Panc1 (cell line): ENCODE results near the gene MSMP. TPM values are rescaled to one million over a fixed set of nuclear protein-coding genes. Genes with fewer than 3 reads are reported as not detected.

ENCODE experiments used
- ATAC-seq: fragments of 200-7000 bp; cut with Tn5 transposase; 2 replicates; pipeline ENCODE4 v1.9.1; 2020; ENCODE audit warnings: mild to moderate bottlenecking, moderate library complexity
- BruUV-seq: library from RNA; stranded (reverse); fragments of 400-500 nt; replicated peaks from 2 replicates; lab custom pipeline; 2021; lab: Mats Ljungman, UMichigan
- CTCF ChIA-PET: fragments of 300-600 bp; sonication (Branson Sonifier 250); formaldehyde crosslinking; loops from one replicate; lab custom pipeline; 2022; ENCODE audit warnings: antibody characterized with exemption; lab: Charles Lee
- POLR2A ChIA-PET: fragments of 300-600 bp; sonication (Branson Sonifier 250); formaldehyde crosslinking; loops from one replicate; lab custom pipeline; 2022; ENCODE audit warnings: antibody characterized with exemption; lab: Charles Lee
- DNase-seq: peaks from one replicate; pipeline ENCODE4 v3.0.0-alpha.2; 2010; ENCODE audit warnings: low read depth, low spot score
- H3K27ac ChIP-seq: 2 replicates; pipeline ENCODE4 v1.5.1; 2011; ENCODE audit warnings: mild to moderate bottlenecking, low read length, inconsistent platforms
- H3K27me3 ChIP-seq: fragments of 200-500 bp; sonication (Bioruptor generic); 2 replicates; pipeline ENCODE4 v1.6.0; 2014; ENCODE audit warnings: low read length, inconsistent platforms; ENCODE audit not compliant: control insufficient read depth, insufficient read depth
- H3K36me3 ChIP-seq: fragments of 200-500 bp; sonication (Bioruptor generic); 2 replicates; pipeline ENCODE4 v1.5.1; 2014; ENCODE audit warnings: inconsistent platforms, mild to moderate bottlenecking, low read length, moderate library complexity; ENCODE audit not compliant: control insufficient read depth, insufficient read depth
- H3K4me1 ChIP-seq: 2 replicates; pipeline ENCODE4 v1.5.1; 2011; ENCODE audit warnings: inconsistent platforms, mild to moderate bottlenecking, low read length, moderate library complexity; ENCODE audit not compliant: control insufficient read depth, insufficient read depth
- H3K4me3 ChIP-seq, 2 experiments: 2 replicates each; pipeline ENCODE4 v1.5.1; 2011 to 2012; ENCODE audit warnings: low read depth in 2 of 2, low read length in 2 of 2, mild to moderate bottlenecking in 2 of 2, inconsistent platforms in 1 of 2, moderate library complexity in 1 of 2
- H3K9me3 ChIP-seq: fragments of 200-500 bp; sonication (Bioruptor generic); 2 replicates; pipeline ENCODE4 v1.5.1; 2014; ENCODE audit warnings: low read depth, mild to moderate bottlenecking, inconsistent platforms, low read length, moderate library complexity; ENCODE audit not compliant: control insufficient read depth, insufficient read depth
- CTCF ChIP-seq: fragments of 450-650 bp; IDR thresholded peaks from 2 replicates; pipeline ENCODE4 v1.5.1; 2017; ENCODE audit warnings: mild to moderate bottlenecking
- POLR2AphosphoS5 ChIP-seq: IDR thresholded peaks from 2 replicates; pipeline ENCODE4 v1.6.1; 2012; ENCODE audit warnings: mild to moderate bottlenecking, low read depth, low read length, moderate library complexity
- REST ChIP-seq, 2 experiments: IDR thresholded peaks; 2 replicates each; pipeline ENCODE4 v1.6.1; 2011 to 2012; ENCODE audit warnings: low read depth in 2 of 2, control low read depth in 1 of 2, low read length in 1 of 2, mild to moderate bottlenecking in 1 of 2, moderate library complexity in 1 of 2; ENCODE audit not compliant: insufficient read depth in 1 of 2
- SIN3A ChIP-seq: IDR thresholded peaks from 2 replicates; pipeline ENCODE4 v1.6.1; 2012; ENCODE audit warnings: low read depth, mild to moderate bottlenecking, low read length, moderate library complexity, borderline replicate concordance; ENCODE audit not compliant: insufficient read depth
- TCF7L2 ChIP-seq: IDR thresholded peaks from 2 replicates; pipeline ENCODE4 v1.6.1; 2011; ENCODE audit warnings: mild to moderate bottlenecking, low read depth, low read length, inconsistent platforms
- in situ Hi-C: cut with HindIII; loops from 2 replicates; pipeline ENCODE4 v1.10.0; 2016; ENCODE audit warnings: low sequenced_read_pairs, low pct_unique_long_range_greater_than_20kb
- intact Hi-C: fragments of 100-400 bp; cut with micrococcal nuclease; formaldehyde crosslinking; loops from one replicate; pipeline ENCODE4 v1.10.0; 2022; ENCODE audit not compliant: unreplicated experiment
- total RNA-seq: library from RNA; stranded (reverse); gene quantifications from one replicate; pipeline ENCODE4 v1.2.1, GENCODE V29; 2021; ENCODE audit not compliant: unreplicated experiment

MSMP gene
- total RNA-seq, 1 experiment from 2014 or later, result 1.4 TPM

- Histone ChIP-seq H3K27me3 (no peaks in the 10 kb centered on the region), H3K4me1 (no peaks in the 10 kb centered on the region), H3K4me3 (no peak overlapping the region), H3K9me3 (no peaks in the 10 kb centered on the region), H3K27ac (no peak overlapping the region), H3K36me3 (no peaks in the 10 kb centered on the region)
- intact Hi-C loops, result no loop called here
- DNase-seq (no peak), ATAC-seq (no peak)
- ChIA-PET POLR2A (no interaction called here), CTCF (interaction anchor here (0.6 to 1.6 kb wide), 9 partner anchors 11 to 142 kb away, joined by 3 to 18 read pairs (median 6); partner anchors contain the start of gene SPAG8)
- no peak for TF ChIP-seq POLR2AphosphoS5
- no peak for TF ChIP-seq REST (IDR thresholded peaks at IDR 0.05; ENCODE audit: insufficient read depth in 1 of 2, low read depth in 2 of 2, low read length in 1 of 2)
- no peak for TF ChIP-seq TCF7L2
- no peak for TF ChIP-seq SIN3A
- TF ChIP-seq CTCF, result no peak
- in situ Hi-C loops, result no loop called here
- no TSS peak for BruUV-seq
These were observed 35.5 kb upstream of the MSMP start for GRCh38 chr9:35789541-35789940.

- Histone ChIP-seq H3K27me3 (no peaks in the 10 kb centered on the region), H3K27ac (no peak overlapping the region), H3K9me3 (no peaks in the 10 kb centered on the region), H3K4me1 (no peaks in the 10 kb centered on the region), H3K4me3 (no peak overlapping the region), H3K36me3 (no peaks in the 10 kb centered on the region)
- CTCF ChIA-PET, result no interaction called here
- ATAC-seq, result no peak
- BruUV-seq, result no TSS peak
- POLR2A ChIA-PET, result no interaction called here
- intact Hi-C loops, result no loop called here
- DNase-seq, result no peak
- in situ Hi-C loops, result no loop called here
- TF ChIP-seq CTCF (no peak), TCF7L2 (no peak), POLR2AphosphoS5 (no peak), REST (IDR thresholded peaks at IDR 0.05; ENCODE audit: insufficient read depth in 1 of 2, low read depth in 2 of 2, low read length in 1 of 2) (no peak), SIN3A (no peak)
These were observed 29.3 kb upstream of the MSMP start for GRCh38 chr9:35783418-35783817.
